ENCODE data around the gene ARMS2.

Gene ARMS2

GRCh38 chr10:122464250-122464510 lies 9.7 kb downstream of the ARMS2 start:
- TF ChIP-seq, protein P1, sequence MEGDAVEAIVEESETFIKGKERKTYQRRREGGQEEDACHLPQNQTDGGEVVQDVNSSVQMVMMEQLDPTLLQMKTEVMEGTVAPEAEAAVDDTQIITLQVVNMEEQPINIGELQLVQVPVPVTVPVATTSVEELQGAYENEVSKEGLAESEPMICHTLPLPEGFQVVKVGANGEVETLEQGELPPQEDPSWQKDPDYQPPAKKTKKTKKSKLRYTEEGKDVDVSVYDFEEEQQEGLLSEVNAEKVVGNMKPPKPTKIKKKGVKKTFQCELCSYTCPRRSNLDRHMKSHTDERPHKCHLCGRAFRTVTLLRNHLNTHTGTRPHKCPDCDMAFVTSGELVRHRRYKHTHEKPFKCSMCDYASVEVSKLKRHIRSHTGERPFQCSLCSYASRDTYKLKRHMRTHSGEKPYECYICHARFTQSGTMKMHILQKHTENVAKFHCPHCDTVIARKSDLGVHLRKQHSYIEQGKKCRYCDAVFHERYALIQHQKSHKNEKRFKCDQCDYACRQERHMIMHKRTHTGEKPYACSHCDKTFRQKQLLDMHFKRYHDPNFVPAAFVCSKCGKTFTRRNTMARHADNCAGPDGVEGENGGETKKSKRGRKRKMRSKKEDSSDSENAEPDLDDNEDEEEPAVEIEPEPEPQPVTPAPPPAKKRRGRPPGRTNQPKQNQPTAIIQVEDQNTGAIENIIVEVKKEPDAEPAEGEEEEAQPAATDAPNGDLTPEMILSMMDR (IDR thresholded peaks at IDR 0.05; ENCODE audit: low read depth, low read length) = no peak
- Histone ChIP-seq H3K27me3 (ENCODE audit: insufficient read depth, low read depth, severe bottlenecking) (no peaks in the 10 kb centered on the region), H3K27ac (no peak overlapping the region), H3K4me3 (ENCODE audit: low read depth, low read length) (no peak overlapping the region), H3K9me3 (ENCODE audit: severe bottlenecking) (no peaks in the 10 kb centered on the region), H3K36me3 (no peaks in the 10 kb centered on the region)
- DNase-seq = no peak

DNA sequence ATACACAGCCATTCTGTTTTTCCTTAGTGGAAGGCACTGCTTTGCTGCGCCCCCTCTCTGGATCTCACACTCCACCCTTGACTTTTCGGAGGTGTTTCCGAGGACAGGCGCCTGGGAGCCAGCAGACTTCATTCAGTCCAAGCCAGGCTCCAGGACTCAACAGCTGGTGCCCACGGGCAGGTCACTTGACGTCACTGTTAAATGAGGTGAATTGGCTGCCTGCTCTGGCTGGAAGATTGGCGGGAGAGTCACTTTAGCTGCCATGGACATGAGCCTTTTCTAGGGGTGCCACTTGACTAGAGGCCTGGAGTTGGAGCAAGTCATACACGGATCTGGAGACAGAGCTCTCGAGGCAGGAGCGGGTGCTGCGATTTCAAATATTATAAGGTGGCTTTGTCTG lies 10.1 kb downstream of the ARMS2 start:
- no peaks in the 10 kb centered on the region for H3K27me3 ChIP-seq (ENCODE audit: insufficient read depth, low read depth, severe bottlenecking)
- no peak for DNase-seq

DNA sequence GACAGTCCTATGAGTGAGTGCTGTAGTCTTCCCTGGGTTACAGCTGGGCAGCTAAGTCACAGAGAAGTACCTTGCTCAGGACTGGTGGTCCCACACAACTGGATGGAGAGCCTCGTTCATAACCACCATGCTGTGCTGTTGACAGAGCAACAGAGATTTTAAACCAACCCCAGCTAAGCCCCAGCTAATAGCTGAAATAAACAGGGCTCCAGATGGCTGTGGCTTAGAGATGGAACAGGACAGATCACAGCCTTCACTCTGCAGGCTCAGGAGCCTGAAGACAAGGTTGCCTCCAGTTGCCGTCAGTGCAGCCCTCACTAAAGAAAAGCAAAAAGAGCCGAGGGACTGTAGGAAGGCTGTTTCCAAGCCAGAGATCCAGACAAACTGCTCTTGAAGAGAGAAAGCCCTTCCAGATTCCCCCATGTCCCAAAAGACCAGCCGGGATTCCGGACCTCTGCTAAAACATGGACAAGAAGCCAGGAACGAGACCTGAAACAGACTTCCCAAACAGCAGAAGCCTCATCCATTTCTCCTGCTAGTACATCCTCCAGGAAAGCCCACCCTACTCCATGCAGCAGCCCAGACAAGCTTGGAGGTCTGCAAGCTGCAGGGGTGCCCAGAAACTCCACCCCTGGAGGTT lies 11.1 kb downstream of the ARMS2 start:
- TF ChIP-seq, protein P1 (IDR thresholded peaks at IDR 0.05; ENCODE audit: low read depth, low read length) = no peak
- H3K27me3 ChIP-seq (ENCODE audit: insufficient read depth, low read depth, severe bottlenecking) = no peaks in the 10 kb centered on the region
- no peaks in the 10 kb centered on the region for H3K9me3 ChIP-seq (ENCODE audit: severe bottlenecking)
- no peaks in the 10 kb centered on the region for H3K36me3 ChIP-seq
- H3K4me3 ChIP-seq (ENCODE audit: low read depth, low read length) = peak overlapping the region; percentile 30
- peak; percentile 76 for DNase-seq
- H3K27ac ChIP-seq = peak overlapping the region; percentile 64

More for the DNA sequence above, 10.1 kb downstream of the ARMS2 start:
- TF ChIP-seq, protein P1 (IDR thresholded peaks at IDR 0.05; ENCODE audit: low read depth, low read length) = no peak
- no peak overlapping the region; the same call in 1 of the 2 replicates for H3K27ac ChIP-seq
- no peaks in the 10 kb centered on the region for H3K36me3 ChIP-seq
- no peaks in the 10 kb centered on the region for H3K9me3 ChIP-seq (ENCODE audit: severe bottlenecking)
- H3K4me3 ChIP-seq (ENCODE audit: low read depth, low read length) = no peak overlapping the region

DNA sequence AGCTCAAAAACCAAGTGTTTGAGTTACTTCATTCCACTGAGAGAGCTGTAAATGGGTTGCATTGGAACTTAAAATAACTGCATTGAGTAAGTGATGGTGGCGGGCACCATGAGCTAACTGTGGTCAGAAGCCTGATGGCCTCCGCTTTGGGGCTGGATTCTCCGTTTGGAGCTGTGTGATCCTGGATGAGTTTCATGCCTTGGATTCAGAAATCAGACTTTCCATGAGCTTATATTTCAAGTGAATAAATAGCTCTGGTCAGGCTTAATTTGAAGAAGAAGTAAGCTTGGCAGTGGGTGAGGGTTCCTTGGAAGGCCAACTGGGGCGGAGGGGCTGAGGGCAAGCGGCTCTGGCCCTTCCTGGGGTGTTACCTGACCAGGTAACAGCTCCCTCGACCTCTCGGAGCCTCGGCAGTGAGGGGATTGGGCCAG lies 12.5 kb downstream of the ARMS2 start:
- no peaks in the 10 kb centered on the region for H3K9me3 ChIP-seq (ENCODE audit: severe bottlenecking)
- no peaks in the 10 kb centered on the region for H3K27me3 ChIP-seq (ENCODE audit: insufficient read depth, low read depth, severe bottlenecking)
- TF ChIP-seq, protein P1 (IDR thresholded peaks at IDR 0.05; ENCODE audit: low read depth, low read length) = no peak
- H3K4me3 ChIP-seq (ENCODE audit: low read depth, low read length) = no peak overlapping the region
- DNase-seq = no peak
- H3K27ac ChIP-seq = no peak overlapping the region
- H3K36me3 ChIP-seq = no peaks in the 10 kb centered on the region

GRCh38 chr10:122467701-122468100 lies 13.2 kb downstream of the ARMS2 start:
- no peaks in the 10 kb centered on the region for H3K9me3 ChIP-seq (ENCODE audit: severe bottlenecking)
- TF ChIP-seq, protein P1 (IDR thresholded peaks at IDR 0.05; ENCODE audit: low read depth, low read length) = no peak
- no peaks in the 10 kb centered on the region for H3K36me3 ChIP-seq
- H3K4me3 ChIP-seq (ENCODE audit: low read depth, low read length) = no peak overlapping the region
- no peak for DNase-seq
- H3K27ac ChIP-seq = no peak overlapping the region
- no peaks in the 10 kb centered on the region for H3K27me3 ChIP-seq (ENCODE audit: insufficient read depth, low read depth, severe bottlenecking)

DNA sequence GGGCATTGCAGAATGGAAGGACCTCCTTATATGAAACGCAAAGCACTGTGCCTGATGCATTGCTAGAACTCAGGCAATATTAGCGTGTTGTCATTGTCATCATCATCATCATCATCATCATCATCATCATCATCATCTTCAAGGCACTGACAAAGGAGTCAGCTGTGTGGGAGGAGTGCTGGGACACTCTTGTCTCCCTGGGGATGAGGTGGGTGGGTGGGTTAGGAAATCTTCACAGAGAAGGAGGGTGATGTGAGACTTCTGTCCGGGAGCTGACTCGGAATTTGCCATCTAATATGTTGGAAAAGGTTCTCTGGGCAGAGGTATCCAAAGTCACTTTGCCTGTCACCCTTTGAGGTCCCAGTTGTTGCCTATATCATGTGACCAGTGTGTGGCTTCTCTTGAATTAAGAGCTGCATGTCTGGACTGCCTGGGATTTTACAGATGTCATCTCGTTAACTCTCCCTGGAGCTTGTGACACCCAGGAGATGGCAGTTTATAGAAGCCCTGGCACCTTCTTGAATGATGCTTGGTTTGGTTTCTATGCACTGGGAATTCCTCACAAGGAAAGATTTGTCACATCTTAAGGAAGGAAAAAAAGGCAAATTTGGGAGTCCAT lies 14.0 kb downstream of the ARMS2 start:
- TF ChIP-seq, protein P1 (IDR thresholded peaks at IDR 0.05; ENCODE audit: low read depth, low read length) = no peak
- Histone ChIP-seq H3K4me3 (ENCODE audit: low read depth, low read length) (no peak overlapping the region), H3K27ac (no peak overlapping the region), H3K9me3 (ENCODE audit: severe bottlenecking) (no peaks in the 10 kb centered on the region), H3K27me3 (ENCODE audit: insufficient read depth, low read depth, severe bottlenecking) (no peaks in the 10 kb centered on the region), H3K36me3 (no peaks in the 10 kb centered on the region)
- no peak for DNase-seq
